Activated CD4-positive, alpha-beta T cell treated with anti-CD3 and anti-CD28 coated beads, Interleukin-2, amount 50 U/mL, for 24 hours (primary cell): Measurements from ENCODE around the gene RSBN1.
"Not testable (repeated sequence)": the region's sequence is repeated elsewhere in the genome, so short reads cannot be mapped to it uniquely, and the experiment has no call there.

ENCODE experiments used
- DNase-seq, 2 donors: peaks; one replicate each; pipeline ENCODE4 v3.0.0-alpha.2; 2020; ENCODE audit warnings: low read depth in 1 of 2, low spot score in 1 of 2

RSBN1 gene

DNA sequence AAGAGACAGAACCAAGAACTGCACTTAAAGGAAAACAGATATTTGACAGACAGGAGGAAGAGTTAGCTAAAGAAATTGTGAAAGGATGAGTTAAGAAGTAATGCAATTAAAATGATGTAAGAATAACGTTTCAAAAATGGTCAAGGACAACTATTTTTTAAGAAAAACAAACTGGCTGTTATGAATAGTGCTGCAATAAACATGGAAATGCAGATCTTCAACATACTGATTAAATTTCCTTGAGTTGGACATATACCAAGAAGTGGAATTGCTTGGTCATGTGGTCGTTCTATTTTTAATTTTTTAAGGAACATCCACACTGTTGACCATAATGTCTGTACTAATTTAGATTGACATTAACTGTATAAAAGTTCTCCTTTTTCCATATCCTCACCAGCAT lies 29.9 kb downstream of the RSBN1 start:
- DNase-seq = no peak

- no peak for DNase-seq
These were observed 31.7 kb downstream of the RSBN1 start for GRCh38 chr1:113780374-113781146.

- DNase-seq = no peak
These were observed 32.7 kb downstream of the RSBN1 start for GRCh38 chr1:113779542-113779941.

DNA sequence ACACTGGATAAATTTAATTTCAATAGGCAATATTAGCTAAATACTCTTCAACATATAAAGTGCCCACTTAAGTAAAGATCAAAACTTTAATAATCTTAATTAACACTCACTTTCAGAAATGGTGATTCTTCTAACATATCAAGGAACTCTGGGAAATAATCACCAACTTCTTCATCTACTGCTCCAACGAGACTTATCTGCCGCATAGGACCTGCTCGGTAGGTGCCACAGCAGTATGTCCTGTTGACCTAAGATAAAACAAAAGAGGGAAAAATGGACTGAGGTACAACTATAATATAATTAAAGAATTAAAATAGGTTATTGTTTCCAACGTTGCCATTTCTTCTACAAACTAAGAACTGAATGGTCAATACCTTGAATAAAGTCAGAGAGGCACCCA lies 34.7 kb downstream of the RSBN1 start:
- DNase-seq = no peak

DNA sequence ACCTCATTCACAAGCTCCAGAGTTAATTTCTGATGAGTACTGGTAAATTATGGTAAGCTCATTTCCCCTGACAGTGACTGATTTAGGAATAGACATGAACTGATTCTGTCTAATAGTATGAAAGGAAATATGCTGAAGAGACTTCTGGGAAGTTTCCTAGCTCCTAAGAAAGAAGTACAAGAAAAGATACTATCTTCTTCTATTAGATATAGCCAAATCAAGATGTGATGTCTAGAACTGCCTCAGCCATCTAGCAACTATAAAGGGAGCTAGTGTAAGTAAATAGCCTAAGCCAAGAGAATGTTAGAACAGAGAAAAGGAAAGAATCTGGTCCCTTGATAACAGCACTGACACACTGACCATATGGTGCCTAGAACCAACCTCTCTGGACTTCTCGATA lies 42.2 kb downstream of the RSBN1 start:
- no peak for DNase-seq

DNA sequence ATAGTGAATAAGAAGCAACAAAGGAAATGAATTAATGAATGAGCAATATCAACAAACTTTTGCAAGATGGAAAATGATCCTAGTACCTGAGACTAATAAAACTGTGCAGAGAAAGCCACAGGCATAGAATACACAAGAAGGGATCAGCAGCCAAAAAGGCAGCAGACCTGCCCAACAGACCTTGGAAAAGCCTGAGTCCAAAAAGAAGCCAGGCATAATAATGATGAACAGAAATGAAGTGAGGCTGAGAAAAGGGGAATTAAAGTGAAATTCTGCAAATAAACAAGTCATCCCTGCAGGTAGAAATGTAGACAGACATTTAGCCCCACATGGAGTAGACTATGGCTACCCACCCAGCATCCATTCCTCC lies 42.7 kb downstream of the RSBN1 start:
- no peak for DNase-seq

DNA sequence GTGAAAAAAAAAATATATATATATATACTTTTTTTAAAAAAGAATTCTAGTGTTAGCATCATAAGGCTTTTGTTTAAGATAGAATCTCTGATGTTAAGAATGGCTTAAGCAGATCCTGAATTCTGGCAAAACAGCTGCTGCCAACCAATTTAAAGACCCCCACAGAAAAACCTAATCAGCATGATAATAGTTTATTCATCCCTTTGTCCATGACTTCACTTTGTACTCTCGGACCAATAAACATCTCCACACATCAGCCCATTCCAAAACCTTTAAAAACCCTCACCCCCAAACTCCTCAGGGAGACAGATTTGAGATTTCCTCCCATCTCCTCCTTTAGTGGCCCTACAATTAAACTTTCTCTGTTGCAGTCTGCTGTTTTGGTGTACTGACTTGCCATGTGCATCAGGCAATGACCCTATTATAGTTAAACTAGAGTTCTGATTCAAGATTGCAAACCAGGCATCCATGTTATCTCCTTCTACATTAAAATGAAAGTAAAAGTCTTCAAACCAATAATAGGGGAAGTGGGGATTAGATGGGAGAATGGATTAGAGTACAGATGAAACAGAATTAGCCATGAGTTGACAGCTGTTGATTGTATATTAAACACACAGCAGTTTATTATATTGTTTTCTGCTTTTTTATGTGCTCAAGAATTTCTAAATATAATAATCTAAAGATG lies 43.2 kb downstream of the RSBN1 start:
- no peak for DNase-seq

DNA sequence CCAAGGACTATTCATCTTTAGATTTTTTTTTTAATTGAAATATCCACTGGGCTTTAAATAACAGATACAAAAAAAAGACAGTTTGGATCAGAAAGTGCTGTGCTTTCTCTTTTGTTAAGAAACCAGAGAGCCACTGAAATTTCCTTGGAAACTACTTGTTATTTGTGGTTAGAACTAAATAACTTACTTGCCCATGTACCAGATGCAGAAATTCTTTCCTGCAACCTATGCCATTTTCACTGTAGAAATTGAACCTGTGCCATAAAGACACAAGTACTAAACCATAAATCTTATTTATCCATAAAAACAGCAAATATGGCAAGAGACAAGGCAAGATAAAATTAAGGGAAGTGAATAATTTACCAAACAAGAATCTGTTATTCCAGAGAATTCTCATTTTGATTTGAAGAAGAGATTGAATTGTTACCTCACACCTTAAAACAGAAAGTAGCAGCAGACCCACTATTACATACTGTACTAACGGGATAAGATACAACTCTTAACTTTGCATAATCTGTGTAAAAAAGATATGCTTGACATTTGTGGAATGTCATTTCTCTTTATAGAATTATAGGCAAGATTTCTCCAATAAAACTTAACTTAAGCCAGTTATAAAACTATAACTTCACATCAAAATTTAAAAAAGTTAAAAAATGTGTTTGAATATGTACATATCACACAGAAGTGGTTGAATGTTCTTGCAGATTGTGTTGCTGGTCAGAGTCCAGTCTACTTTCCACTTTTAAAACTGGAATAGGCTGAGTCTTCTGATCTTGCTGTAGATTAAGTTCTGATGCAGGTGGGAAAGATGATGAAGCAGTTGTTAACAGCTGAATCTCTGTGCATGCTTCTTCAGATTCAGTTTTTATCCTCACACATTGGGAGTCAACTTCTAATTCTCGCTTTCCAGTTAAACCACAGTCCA lies 46.7 kb downstream of the RSBN1 start:
- no peak for DNase-seq

DNA sequence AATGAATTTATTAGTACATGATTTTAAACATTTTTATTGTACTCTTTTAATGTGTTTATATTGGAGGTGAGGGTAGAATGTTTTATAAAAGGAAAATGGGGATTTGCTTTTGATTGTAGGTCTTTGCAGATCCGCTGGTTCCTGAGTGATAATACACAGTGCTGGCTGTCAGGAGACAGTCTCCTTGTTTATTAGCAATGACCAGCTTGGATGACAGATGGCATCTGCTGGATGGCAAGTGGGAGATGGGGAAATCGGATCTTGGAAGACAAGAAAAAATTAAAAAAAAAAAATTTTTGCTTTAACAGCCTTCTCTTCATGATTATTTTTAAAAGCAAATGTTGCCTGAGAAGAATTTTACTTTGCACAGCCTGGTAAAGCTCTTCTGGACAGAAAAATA lies 48.6 kb downstream of the RSBN1 start:
- no peak for DNase-seq

DNA sequence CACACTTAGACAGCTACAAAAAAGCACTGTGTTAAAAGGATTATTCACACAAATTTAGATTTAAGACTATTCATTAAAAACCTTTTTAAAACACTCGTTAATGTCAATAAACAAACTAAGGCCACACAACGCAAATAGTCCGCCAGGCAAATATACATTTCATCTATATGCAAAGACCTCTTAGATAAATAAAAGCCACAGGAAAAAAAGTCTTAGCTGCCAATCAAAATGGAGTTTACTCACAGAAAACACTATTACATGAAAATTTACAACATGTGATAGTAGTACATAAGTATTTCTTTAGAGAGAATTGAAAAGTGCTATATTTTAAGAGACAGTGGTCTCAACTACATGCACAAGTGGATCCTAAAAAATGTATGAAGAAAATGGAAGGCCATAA lies 50.3 kb downstream of the RSBN1 start:
- no peak for DNase-seq

GRCh38 chr1:113760102-113761080 lies 51.9 kb downstream of the RSBN1 start:
- DNase-seq = no peak

GRCh38 chr1:113759333-113760101 lies 52.8 kb downstream of the RSBN1 start, which contains the start of gene PHTF1:
PHTF1 (minus strand) TSS chr1:113759486; CDS start chr1:113758703, 783 bp downstream.
- peak; percentile 22 to 24 for DNase-seq

GRCh38 chr1:113758631-113759332 lies 53.5 kb downstream of the RSBN1 start:
- DNase-seq = peak; percentile 27 to 37

DNA sequence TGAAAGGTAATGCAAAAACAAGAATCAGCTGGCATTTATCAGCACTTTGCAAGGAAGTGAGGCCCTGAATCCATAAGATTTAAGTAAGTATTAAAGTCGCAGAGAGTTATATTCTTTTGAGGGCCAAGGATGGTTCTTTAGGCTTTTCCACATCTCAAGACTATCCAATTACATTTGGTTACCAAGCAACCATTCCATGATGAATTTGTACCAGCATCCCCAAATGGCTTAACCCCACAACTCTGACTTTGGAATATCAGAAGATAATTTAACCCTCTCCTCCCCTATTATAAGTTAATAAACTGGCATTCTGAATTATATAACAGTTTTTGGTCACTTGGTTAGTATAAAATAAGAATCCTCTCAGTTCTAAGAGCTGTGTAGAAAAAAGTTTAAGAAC lies 55.8 kb downstream of the RSBN1 start:
- no peak for DNase-seq

DNA sequence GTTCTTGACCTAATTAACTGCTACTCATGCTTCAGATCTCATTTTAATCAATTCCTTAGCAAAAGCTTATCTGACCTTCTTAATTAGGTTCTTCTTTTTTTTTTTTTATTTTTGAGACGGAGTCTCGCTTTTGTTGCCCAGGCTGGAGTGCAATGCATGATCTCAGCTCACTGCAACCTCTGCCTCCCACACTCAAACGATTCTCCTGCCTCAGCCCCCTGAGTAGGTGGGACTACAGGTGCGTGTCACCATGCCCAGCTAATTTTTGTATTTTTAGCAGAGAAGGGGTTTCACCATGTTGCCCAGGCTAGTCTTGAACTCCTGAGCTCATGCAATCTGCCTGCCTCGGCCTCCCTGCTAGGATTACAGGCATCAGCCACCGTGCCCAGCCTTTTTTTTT lies 58.9 kb downstream of the RSBN1 start:
- DNase-seq = not testable (repeated sequence)

GRCh38 chr1:113751516-113751915 lies 60.8 kb downstream of the RSBN1 start:
- no peak for DNase-seq

GRCh38 chr1:113751114-113751513 lies 61.2 kb downstream of the RSBN1 start:
- no peak for DNase-seq

DNA sequence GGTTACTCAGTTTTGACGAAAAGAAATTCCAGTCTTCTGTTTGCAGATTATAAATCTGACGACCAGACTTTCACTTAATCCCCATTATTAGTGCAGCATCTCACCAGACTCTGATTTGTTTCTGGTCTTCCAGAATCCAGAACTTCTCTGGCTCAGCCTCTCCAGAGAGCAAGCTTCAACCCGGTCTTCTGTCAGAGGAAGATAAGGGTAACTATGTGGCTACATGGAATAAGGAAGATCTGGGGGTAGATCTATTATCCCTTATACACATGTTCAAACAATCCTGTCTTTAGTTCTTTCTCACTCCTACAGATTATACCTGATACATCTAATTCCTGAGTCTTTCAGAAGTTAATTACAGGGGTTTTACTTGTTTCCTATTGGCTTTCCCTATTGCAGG lies 62.9 kb downstream of the RSBN1 start:
- DNase-seq = no peak

DNA sequence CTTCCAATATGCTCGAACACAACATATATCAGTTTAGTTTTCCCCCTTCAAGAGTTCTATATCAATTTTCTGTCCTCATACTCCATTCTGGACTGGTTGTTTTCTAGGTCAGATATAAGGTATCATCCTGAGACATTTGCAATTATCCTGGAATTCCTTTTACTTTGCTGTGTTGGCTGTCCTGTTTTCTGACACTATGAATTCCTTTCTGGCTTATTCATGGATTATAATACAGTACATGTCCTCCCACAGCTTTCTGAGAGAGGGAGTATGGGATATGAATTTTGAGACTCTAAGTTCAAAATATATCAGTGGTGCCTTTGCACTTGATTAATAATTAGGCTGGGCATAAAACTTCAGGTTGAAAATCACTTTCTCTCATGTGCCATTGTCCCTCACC lies 64.9 kb downstream of the RSBN1 start:
- no peak for DNase-seq
